Activated naive CD8-positive, alpha-beta T cell treated with anti-CD3 and anti-CD28 coated beads, Interleukin-2, amount 50 U/mL, for 24 hours (primary cell): ENCODE measurements around the gene IRAK2.
A peak's percentile ranks its signal among the peaks of the same experiment; 100 is the strongest.

Source experiments
- ATAC-seq: fragments of 150-1000 bp; cut with Tn5 transposase; one replicate; pipeline ENCODE4 v1.10.0; 2021
- DNase-seq: peaks from one replicate; pipeline ENCODE4 v3.0.0; 2021
- H3K27ac Mint-ChIP-seq: one replicate; pipeline ENCODE4 v1.8.0; 2021; ENCODE audit warnings: mild to moderate bottlenecking, mixed read lengths
- H3K27me3 Mint-ChIP-seq: one replicate; pipeline ENCODE4 v1.8.0; 2021; ENCODE audit warnings: mixed read lengths
- H3K36me3 Mint-ChIP-seq: one replicate; pipeline ENCODE4 v1.8.0; 2021; ENCODE audit warnings: low read depth, mixed read lengths
- H3K4me1 Mint-ChIP-seq: one replicate; pipeline ENCODE4 v1.8.0; 2021; ENCODE audit warnings: mixed read lengths
- H3K4me3 Mint-ChIP-seq: one replicate; pipeline ENCODE4 v1.8.0; 2021; ENCODE audit warnings: mild to moderate bottlenecking, moderate library complexity, mixed read lengths
- H3K9me3 Mint-ChIP-seq: one replicate; pipeline ENCODE4 v1.8.0; 2021; ENCODE audit warnings: mixed read lengths

Gene IRAK2

DNA sequence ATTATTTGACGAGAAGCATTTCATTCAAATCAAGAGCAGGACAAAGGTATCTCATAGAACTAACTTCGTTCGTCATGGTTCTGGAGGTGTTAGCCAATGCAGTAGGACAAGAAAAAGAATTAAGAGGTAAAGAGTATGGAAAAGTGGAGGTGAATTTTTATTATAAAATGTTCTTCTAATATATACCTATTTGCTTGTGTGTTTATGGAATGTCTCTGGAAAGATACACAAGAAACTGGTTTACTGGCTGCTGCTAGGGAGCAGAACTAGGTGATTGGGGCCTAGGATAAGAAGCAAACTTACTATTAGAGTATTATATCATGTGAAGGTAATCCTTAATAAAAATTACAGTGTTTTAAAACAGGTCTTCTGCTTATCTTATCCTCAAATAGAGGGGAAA lies 52.6 kb downstream of the IRAK2 start:
- Mint-ChIP-seq H3K36me3 (peaks cover 25% of the 10 kb centered on the region), H3K4me1 (peaks cover 19% of the 10 kb centered on the region), H3K4me3 (no peak overlapping the region), H3K9me3 (peaks cover 6% of the 10 kb centered on the region), H3K27ac (no peak overlapping the region), H3K27me3 (no peaks in the 10 kb centered on the region)
- no peak for DNase-seq
- no peak for ATAC-seq

GRCh38 chr3:10219737-10220136 lies 55.0 kb downstream of the IRAK2 start:
- Mint-ChIP-seq H3K9me3 (peaks cover 6% of the 10 kb centered on the region), H3K4me3 (no peak overlapping the region), H3K4me1 (peaks cover 39% of the 10 kb centered on the region), H3K36me3 (peaks cover 29% of the 10 kb centered on the region), H3K27ac (peak overlapping the region; percentile 35), H3K27me3 (no peaks in the 10 kb centered on the region)
- DNase-seq (no peak), ATAC-seq (no peak)

DNA sequence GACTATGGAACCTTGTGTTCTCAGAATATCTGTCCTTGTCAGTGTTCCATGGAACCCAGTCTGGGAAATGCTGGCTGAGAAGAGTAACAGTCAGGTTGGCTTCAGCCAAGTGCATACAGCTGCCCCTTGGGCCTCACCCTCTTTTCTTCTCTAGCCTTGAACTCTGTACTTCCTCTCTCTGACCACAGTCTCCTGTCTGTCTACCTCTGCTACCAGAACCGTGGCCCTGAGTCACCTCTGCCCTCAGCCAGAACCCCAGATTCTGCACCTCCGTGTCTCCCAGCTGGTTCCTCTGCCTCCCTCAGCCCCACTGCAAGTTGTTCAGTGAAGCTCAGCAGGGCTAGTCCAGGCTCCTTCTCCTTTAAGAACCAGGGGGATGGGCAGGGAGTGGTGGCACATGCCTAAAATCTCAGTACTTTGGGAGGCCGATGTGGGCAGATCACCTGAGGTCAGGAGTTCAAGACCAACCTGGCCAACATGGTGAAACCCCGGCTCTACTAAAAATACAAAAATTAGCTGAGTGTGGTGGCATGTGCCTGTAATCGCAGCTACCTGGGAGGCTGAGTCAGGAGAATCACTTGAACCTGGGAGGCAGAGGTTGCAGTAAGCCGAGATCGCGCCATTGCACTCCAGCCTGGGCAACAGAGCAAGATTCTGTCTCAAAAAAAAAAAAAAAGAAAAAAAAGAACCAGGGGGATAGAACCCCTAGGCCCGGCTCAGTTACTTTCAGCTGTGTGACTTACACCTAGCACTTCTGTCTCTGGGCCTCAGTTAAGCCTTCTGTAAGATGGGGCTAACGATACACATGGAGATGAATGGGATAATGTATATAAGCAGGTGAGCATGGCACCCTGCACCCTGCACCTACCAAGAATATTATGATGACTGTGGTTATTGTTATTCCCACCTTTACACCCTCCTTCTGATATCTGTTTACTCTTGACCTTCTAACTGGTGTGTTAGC lies 59.2 kb downstream of the IRAK2 start:
- DNase-seq (peak; percentile 41), ATAC-seq (peak; percentile 35)
- Mint-ChIP-seq H3K4me1 (peaks cover 71% of the 10 kb centered on the region), H3K36me3 (peaks cover 16% of the 10 kb centered on the region), H3K4me3 (no peak overlapping the region), H3K27me3 (no peaks in the 10 kb centered on the region), H3K9me3 (no peaks in the 10 kb centered on the region), H3K27ac (peak overlapping the region; percentile 62)

DNA sequence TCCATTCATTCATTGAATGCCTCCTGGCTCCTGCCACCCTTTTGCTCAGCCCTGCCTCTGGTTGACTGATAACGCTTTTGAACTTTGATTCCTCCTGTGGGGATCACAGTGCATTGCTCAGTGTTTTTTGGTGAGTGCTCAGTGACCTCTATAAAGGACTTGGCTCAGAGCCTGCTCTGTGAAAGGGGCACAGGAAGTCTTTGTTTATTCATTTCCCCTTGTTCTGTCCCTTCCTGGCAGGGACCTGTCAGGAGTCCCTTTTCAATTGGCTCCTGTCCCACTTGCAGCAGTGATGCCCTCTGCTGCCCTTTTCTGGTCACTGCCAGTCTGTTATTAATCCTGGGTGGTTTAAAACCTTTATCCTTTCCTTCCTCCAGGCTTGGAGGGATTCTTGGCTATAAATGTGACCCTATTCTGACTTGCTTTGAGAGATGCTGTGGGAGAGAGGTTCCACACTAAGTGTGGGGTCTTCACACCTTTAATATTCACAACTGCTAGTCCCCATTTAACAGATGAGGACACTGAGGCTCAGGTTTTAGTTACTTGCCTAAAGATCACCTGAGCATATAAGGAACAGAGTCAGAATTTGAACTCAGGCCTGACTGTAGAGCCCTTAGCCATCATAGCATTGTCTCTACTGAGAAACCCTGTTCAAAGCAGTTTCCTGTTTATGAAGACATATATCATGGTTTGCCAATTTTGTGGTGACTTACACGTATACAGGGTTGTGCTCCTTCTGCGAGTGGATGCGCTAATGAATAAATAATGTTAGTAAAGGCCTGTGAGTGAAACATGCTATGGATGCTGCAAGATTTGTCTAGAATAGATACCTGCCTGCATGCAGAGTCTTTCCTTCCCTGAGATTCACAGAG lies 60.3 kb downstream of the IRAK2 start:
- Mint-ChIP-seq H3K4me1 (peaks cover 78% of the 10 kb centered on the region), H3K36me3 (peaks cover 20% of the 10 kb centered on the region), H3K4me3 (peak overlapping the region; percentile 39), H3K27me3 (no peaks in the 10 kb centered on the region), H3K9me3 (no peaks in the 10 kb centered on the region), H3K27ac (peak overlapping the region; percentile 93)
- DNase-seq, result peak; percentile 69
- ATAC-seq, result peak; percentile 52

DNA sequence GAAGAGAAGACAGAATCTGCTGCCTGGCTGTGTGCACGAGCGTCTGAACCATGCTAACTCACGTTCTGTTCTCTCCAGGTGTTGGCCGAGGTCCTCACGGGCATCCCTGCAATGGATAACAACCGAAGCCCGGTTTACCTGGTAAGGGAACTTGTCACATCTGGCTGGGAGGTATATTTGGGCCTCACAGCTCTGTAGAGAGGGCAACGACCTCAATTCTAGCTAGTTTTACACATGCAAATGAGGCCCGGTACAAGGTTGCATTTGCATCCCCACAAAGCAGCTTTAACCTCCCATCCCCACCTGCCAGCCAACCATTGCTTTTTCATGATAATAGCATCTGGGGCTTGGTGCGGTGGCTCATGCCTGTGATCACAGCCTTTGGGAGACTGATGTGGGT lies 61.6 kb downstream of the IRAK2 start:
- Mint-ChIP-seq H3K27ac (no peak overlapping the region), H3K4me1 (peaks cover 70% of the 10 kb centered on the region), H3K27me3 (no peaks in the 10 kb centered on the region), H3K36me3 (peaks cover 18% of the 10 kb centered on the region), H3K9me3 (no peaks in the 10 kb centered on the region), H3K4me3 (no peak overlapping the region)
- ATAC-seq (no peak), DNase-seq (no peak)

GRCh38 chr3:10228248-10228950 lies 63.7 kb downstream of the IRAK2 start:
- Mint-ChIP-seq H3K9me3 (no peaks in the 10 kb centered on the region), H3K4me3 (peak overlapping the region; percentile 65), H3K4me1 (peaks cover 58% of the 10 kb centered on the region), H3K27ac (peak overlapping the region; percentile 97), H3K27me3 (no peaks in the 10 kb centered on the region), H3K36me3 (peaks cover 18% of the 10 kb centered on the region)
- peak; percentile 82 for ATAC-seq
- DNase-seq, result peak; percentile 50

DNA sequence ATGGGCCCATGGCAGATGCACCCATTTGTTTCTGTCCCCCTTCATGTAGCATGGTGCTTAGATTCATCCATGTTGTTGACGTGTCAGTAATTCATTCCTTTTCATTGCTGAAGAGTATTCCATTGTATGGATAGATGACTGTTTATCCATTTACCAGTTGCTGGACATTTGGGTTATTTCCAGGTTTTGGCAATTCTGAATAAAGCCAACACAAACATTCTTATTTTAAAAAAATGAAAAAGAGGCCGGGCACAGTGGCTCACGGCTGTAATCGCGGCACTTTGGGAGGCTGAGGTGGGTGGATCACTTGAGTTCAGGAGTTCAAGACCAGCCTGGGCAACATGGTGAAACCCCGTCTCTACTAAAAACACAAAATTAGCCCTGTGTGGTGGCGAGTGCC lies 64.9 kb downstream of the IRAK2 start:
- ATAC-seq (no peak), DNase-seq (no peak)
- no peaks in the 10 kb centered on the region for H3K9me3 Mint-ChIP-seq
- H3K27me3 Mint-ChIP-seq, result no peaks in the 10 kb centered on the region
- peaks cover 46% of the 10 kb centered on the region for H3K4me1 Mint-ChIP-seq
- H3K36me3 Mint-ChIP-seq, result peaks cover 15% of the 10 kb centered on the region
- H3K27ac Mint-ChIP-seq, result peak overlapping the region; percentile 97
- H3K4me3 Mint-ChIP-seq, result no peak overlapping the region

DNA sequence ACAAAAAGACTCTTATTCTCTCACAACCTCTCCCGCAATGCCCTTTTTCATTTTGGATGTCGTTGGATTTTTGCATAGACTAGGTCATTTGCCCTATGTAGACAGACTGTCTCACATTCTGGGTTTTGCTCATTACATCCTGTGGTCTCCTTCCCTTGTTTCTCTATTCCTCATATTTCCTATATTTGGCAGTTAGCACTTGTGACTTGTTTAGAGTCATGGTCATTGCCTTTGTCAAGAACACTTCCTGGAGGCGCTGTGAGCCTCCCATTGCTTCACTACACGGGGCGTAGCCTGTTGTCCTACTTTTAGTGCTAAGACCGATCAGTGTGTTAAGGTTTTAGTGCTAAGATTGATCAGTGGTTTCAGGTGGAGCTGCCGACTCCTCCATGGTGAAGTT lies 67.4 kb downstream of the IRAK2 start:
- H3K9me3 Mint-ChIP-seq, result no peaks in the 10 kb centered on the region
- DNase-seq (no peak), ATAC-seq (no peak)
- no peak overlapping the region for H3K4me3 Mint-ChIP-seq
- peaks cover 20% of the 10 kb centered on the region for H3K36me3 Mint-ChIP-seq
- H3K27ac Mint-ChIP-seq, result no peak overlapping the region
- no peaks in the 10 kb centered on the region for H3K27me3 Mint-ChIP-seq
- peaks cover 33% of the 10 kb centered on the region for H3K4me1 Mint-ChIP-seq

DNA sequence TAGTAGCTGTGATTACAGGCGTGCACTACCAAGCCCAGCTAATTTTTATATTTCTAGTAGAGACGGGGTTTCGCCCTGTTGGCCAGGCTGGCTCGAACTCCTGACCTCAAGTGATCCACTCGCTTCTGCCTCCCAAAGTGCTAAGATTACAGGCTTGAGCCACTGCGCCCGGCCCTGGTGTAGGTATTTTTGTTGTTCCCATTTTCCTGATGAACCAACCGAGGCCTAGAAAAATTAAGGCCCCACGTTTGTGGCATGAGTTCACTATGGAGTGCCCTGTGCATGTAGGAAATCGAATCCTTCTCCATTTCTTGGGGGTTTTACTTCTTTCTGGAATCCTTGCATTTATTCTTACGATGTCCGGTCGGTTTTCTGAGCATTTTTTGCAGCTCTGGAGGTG lies 69.3 kb downstream of the IRAK2 start:
- no peaks in the 10 kb centered on the region for H3K9me3 Mint-ChIP-seq
- H3K4me3 Mint-ChIP-seq, result no peak overlapping the region
- no peak for ATAC-seq
- H3K27ac Mint-ChIP-seq, result no peak overlapping the region
- H3K27me3 Mint-ChIP-seq, result no peaks in the 10 kb centered on the region
- H3K36me3 Mint-ChIP-seq, result peaks cover 28% of the 10 kb centered on the region
- peaks cover 30% of the 10 kb centered on the region for H3K4me1 Mint-ChIP-seq
- no peak for DNase-seq

DNA sequence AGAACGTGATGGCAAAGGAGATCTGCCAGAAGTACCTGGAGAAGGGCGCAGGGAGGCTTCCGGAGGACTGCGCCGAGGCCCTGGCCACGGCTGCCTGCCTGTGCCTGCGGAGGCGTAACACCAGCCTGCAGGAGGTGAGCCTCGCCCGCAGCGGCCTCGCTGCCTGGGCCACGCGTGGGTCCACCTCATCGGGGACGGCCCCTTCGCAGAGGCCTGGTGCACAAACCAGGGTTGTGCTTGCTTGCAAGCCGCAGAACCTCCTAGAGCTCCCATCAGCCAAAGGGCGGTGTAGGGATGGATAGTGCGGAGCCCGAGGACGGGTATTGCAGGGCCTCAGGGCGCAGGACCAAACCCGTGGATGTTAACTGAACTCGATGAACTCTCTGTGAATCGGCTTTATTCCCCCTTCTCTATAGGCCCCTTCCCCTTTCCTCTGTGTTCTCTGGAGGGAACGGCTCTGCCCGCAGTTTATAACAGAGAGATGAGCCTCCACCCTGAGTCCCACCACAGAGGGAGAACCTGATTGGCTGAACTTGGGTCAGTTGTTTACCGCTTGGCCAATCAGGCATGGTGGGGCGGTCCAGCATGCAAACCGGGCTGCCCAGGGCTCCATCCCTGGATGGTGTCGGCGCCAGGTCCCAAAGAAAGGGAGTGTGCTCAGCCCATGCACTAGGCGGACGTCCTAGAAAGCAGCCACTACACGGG lies 70.0 kb downstream of the IRAK2 start:
- H3K9me3 Mint-ChIP-seq, result no peaks in the 10 kb centered on the region
- no peaks in the 10 kb centered on the region for H3K27me3 Mint-ChIP-seq
- no peak for DNase-seq
- H3K36me3 Mint-ChIP-seq, result peaks cover 28% of the 10 kb centered on the region
- no peak overlapping the region for H3K27ac Mint-ChIP-seq
- H3K4me3 Mint-ChIP-seq, result no peak overlapping the region
- peaks cover 26% of the 10 kb centered on the region for H3K4me1 Mint-ChIP-seq
- ATAC-seq, result no peak

GRCh38 chr3:10235551-10235950 lies 70.8 kb downstream of the IRAK2 start:
- Mint-ChIP-seq H3K27me3 (no peaks in the 10 kb centered on the region), H3K36me3 (peaks cover 28% of the 10 kb centered on the region), H3K4me3 (no peak overlapping the region), H3K27ac (no peak overlapping the region), H3K9me3 (no peaks in the 10 kb centered on the region), H3K4me1 (peaks cover 26% of the 10 kb centered on the region)
- DNase-seq, result no peak
- no peak for ATAC-seq

DNA sequence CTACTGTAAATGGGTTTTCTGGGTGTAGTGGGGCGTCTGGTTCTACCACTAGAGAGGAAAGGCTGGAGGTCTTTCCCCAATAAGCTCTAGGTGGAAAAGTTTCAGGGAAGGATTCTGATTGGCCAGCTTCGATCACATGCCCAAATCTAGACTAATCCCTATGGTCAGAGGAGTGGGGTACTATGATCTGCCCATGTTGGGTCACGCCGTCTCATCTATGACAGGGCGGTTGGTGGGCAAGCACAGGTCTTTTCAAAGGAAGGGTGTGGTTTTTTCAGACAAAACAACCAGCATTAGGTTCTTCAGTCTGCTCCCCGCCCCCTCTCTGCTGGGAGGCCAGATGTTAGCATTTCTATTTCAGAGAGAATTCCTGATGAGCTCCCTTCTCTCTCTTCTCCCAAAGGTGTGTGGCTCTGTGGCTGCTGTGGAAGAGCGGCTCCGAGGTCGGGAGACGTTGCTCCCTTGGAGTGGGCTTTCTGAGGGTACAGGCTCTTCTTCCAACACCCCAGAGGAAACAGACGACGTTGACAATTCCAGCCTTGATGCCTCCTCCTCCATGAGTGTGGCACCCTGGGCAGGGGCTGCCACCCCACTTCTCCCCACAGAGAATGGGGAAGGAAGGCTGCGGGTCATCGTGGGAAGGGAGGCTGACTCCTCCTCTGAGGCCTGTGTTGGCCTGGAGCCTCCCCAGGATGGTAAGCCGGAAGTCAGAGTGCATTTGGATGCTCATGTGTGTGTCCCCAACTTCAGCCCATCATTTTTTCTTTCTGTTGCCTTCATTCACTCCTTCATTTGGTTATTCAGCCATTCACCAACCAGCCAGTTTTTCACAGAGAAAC lies 73.8 kb downstream of the IRAK2 start:
- H3K4me3 Mint-ChIP-seq, result peak overlapping the region; percentile 15
- H3K27me3 Mint-ChIP-seq, result no peaks in the 10 kb centered on the region
- peaks cover 47% of the 10 kb centered on the region for H3K4me1 Mint-ChIP-seq
- ATAC-seq (peak; percentile 70), DNase-seq (peak; percentile 48)
- peak overlapping the region; percentile 79 for H3K27ac Mint-ChIP-seq
- no peaks in the 10 kb centered on the region for H3K9me3 Mint-ChIP-seq
- H3K36me3 Mint-ChIP-seq, result peaks cover 31% of the 10 kb centered on the region

- Mint-ChIP-seq H3K4me3 (no peak overlapping the region), H3K36me3 (peaks cover 52% of the 10 kb centered on the region), H3K27ac (peak overlapping the region; percentile 46), H3K4me1 (peaks cover 65% of the 10 kb centered on the region), H3K9me3 (peaks cover 15% of the 10 kb centered on the region), H3K27me3 (no peaks in the 10 kb centered on the region)
- DNase-seq (no peak), ATAC-seq (no peak)
Measured at GRCh38 chr3:10240799-10241198, 76.1 kb downstream of the IRAK2 start.
